HG02642 (cell line): ENCODE measurements around the gene DLG2.
"Not testable (repeated sequence)": the region's sequence is repeated elsewhere in the genome, so short reads cannot be mapped to it uniquely, and the experiment has no call there.

ENCODE experiments used
- ATAC-seq: cut with Tn5 transposase; IDR thresholded peaks from one replicate; pipeline ENCODE4 v1.9.1; 2021; ENCODE audit warnings: mild to moderate bottlenecking; ENCODE audit not compliant: unreplicated experiment, poor library complexity

Gene DLG2

DNA sequence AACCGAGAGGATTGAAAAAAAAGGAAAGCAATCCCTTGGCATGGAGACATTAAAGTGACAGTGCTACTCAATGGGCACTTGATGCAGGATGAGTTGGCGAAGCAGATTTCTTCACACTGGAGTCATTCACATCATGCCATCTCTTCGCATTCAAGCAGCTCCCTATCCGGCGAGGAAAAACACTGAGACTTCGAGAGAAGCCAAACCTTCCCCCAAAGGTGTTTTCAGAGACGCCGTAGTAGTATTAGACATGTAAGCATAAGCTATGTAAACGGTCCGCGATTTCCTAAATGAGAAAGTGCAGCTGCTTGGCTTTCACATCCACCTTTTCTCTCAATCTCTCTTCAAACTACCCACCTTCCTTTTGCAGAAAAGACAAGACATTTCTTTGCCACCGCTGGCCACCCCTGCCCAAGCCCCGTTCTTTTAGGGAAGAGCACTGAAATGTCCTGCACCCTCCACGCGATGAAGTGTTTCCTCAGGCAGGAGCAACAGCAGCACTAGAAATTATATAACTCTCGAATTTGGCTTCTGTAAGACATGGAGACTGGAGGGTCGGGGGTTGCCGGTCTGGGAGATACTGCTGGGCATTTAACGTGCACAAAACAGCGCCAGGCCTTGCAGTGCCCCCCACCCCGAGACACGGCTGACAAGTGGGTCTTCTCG is at the start of gene DLG2:
DLG2 (minus strand) TSS at position 13 of the 666 bp plus-strand sequence.
- peak; percentile 4 for ATAC-seq

- ATAC-seq, result no peak
Measured at GRCh38 chr11:85673393-85673792, 46.2 kb upstream of the DLG2 start.

DNA sequence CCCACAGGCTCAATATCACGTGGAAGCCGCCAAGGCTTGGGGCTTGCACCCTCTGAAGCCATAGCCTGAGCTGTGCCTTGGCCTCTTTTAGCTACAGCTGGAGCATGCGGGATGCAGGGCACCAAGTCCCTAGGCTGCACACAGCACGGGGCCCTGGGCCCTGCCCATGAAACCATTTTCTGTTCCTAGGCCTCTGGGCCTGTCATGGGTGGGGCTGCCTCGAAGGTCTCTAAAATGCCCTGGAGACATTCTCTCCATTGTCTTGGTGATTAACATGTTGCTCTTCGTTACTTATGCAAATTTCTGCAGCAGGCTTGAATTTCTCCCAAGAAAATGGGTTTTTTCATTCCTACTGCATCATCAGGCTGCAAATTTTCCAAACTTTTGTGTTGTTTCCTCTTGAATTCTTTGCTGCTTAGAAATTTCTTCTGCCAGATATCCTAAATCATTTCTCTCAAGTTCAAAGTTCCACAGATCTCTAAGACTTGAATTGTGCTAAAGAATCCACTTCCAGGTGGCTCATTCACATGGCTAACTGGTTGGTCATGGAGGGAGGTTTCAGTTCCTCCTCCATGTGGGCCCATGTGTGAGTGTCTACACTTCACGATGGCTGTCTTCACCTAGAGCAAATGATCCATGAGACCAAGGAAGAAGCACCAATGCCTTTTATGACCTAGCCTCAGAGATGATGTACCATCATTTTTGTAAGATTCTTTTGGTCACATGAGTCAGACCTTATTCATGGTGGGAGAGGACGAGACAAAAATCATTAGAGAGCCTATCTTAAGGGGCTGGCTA is 45.2 kb upstream of the DLG2 start:
- no peak for ATAC-seq

GRCh38 chr11:85670949-85671663 is 44.0 kb upstream of the DLG2 start:
- ATAC-seq, result not testable (repeated sequence)

DNA sequence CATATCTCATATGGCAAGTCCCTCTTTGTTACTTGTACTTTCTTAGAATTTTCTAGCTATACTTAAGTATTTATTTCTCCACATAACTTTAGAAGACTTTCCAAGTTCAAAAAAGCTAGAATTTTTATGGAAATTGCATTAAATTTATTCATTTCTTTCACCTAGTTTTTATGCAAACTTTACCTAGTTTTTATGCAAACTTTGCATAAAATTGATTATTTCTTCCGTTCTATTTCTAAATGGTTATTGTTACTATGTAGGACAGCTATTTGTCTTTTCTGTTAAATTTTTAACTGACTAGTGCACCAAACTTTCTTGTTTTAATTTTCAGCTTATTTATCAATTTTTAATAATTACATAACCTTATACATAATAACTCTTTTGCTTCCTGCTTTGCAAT is 41.0 kb upstream of the DLG2 start:
- ATAC-seq, result no peak

GRCh38 chr11:85666687-85667086 is 39.5 kb upstream of the DLG2 start:
- no peak for ATAC-seq

GRCh38 chr11:85665733-85666132 is 38.6 kb upstream of the DLG2 start:
- ATAC-seq, result no peak

DNA sequence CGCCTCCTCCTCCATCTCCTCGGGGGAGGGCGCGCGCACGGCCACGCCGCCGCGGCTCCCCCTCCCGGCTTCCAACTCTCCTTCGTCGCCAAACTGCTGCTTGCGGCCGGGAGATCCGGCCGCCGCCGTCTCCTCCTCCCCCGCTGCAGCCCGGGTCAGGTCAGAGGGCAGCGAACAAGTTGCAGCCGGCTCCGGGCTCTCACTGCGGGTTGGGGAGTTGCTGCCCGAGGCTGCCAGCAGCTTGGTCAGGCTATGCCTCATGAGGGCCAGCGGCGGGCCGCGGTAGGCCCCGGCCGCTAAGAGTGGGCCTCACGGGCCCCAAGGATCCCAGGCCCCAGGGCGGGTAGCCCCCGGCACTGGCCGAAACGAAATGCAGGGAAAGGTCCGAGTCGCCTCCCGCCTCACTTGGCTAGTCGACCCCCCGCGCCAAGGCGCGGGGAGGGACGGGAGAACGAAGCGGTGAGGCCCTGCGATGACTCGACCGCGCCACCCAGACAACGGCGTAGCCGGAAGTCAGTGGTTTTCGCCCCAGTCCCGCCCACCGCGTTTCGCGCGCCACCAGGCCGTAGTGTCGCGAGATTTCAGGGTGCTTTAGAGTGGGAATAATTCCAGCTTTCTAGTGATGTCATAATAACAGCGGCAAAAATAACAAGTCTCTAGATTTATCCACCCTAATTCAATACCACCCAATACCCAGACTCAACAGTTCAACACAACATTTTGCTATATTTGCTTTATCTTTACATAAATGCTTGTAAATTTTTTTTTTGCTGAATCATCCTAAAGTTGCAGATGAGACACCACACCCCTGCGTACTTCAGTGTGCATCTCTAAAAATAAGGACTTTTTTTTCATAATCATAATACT is 37.7 kb upstream of the DLG2 start, which contains the start of gene CREBZF:
CREBZF (minus strand) TSS at position 515 of the 867 bp plus-strand sequence; CDS start at position 261, 254 bp downstream.
- peak; percentile 88 for ATAC-seq

GRCh38 chr11:85663753-85664614 is 36.8 kb upstream of the DLG2 start:
- ATAC-seq, result peak; percentile 73

DNA sequence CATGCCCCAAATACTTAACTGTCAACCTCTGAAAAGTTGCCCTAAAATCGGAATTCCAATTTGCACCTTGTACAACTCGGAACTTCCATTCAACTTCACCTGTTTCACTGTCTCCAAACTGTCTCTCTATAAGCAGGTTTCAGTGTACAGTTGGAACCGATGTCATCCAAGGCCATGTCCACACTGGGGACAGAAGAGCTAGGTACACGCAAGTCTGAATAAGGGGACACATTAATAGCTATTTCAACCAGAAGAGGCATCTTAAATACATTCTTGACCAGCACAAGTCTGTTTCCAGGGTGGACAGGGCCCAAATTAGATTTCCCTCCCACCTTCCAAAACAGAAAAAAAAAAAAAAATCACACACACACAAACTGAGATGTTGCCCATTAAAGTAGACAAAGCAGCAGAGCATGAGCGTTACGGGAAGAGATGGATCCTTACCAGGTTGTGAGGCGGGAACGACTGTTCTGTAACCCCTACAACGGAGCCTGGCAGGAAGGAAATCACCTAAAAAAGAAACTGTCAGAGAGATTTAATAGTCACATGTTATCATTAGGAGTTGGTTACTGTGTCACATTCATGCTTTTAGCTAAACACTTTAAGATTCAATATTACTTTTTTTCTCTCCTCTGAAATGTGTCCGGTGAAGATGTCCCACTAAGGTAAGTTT is 36.1 kb upstream of the DLG2 start:
- ATAC-seq, result no peak

GRCh38 chr11:85661972-85662664 is 35.0 kb upstream of the DLG2 start:
- no peak for ATAC-seq

DNA sequence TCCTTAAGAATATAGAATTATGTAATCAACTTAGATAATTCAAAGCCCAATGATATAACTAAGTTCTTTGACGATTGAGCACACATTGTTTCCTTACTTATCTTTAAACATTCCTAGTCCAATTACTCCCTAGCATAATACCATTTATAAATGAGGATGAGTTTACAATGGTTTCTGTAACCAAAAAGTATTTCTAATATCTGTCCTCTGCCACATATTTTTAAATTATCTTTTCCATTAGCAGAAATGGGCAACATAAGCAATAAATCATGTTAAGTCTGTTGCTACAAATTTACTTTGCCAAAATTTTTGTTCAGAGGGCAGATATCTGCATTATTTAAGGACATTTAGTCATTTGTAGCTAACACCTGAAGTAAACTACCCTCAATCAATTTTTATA is 31.0 kb upstream of the DLG2 start:
- ATAC-seq, result no peak

- no peak for ATAC-seq
Measured at GRCh38 chr11:85656777-85657176, 29.6 kb upstream of the DLG2 start.

- not testable (repeated sequence) for ATAC-seq
Measured at GRCh38 chr11:85654343-85654742, 27.2 kb upstream of the DLG2 start.

GRCh38 chr11:85652786-85653447 is 25.8 kb upstream of the DLG2 start:
- no peak for ATAC-seq

GRCh38 chr11:85651118-85651517 is 24.0 kb upstream of the DLG2 start:
- no peak for ATAC-seq

DNA sequence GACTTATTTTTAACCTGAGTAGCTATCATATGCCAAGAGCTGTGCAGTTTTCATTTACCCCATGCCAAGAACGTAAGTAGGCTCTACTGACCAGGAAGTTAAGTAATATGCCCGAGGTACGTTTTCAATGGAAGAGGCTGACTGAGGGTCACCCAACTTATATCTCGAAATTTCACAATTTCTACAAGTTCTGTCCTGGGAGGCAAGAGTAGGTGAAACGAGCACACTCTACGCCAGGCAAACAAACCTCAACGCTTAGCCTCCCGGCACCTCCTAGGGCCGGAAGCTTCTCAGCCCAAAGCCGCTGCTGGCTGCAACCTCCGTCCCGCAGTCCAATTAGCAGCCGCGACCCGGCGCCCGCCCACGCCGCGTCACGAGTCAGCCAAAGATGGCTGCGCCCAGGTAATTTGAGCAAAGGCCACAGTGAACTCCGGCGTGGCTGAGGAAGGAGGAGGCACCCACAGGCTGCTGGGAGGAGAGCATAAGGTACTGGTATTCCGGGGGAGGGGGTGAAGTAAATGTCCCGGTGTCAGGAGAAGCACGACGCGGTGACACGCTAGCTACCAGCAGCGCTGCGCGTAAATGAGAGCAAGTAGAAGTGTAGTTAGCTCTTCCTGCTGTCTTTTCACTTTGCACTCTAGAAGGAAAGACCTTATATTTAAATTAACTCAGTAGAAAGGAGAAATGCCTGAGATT is 20.6 kb upstream of the DLG2 start, which contains the start of gene TMEM126A:
TMEM126A (plus strand) TSS at position 364 of the 696 bp plus-strand sequence. CDS start 2,289 bp downstream, outside the sequence.
- ATAC-seq, result peak; percentile 100
